Astrocyte of the spinal cord (primary cell): Measurements from ENCODE around the gene LIM2.

ENCODE experiments used
- DNase-seq: peaks from one replicate; pipeline ENCODE4 v3.0.0; 2011; ENCODE audit warnings: low read depth, low spot score
- H3K4me3 ChIP-seq: 2 replicates; pipeline ENCODE4 v1.5.1; 2011; ENCODE audit warnings: low read depth, mild to moderate bottlenecking, low read length, moderate library complexity
- in situ Hi-C: cut with HindIII; loops from 2 replicates; pipeline ENCODE4 v1.10.0; 2017; ENCODE audit warnings: low sequenced_read_pairs
- TF ChIP-seq, protein P1 (sequence below): IDR thresholded peaks from 2 replicates; pipeline ENCODE4 v1.5.1; 2012; ENCODE audit warnings: low read depth, mild to moderate bottlenecking, low read length, inconsistent platforms

LIM2 gene, protein sequence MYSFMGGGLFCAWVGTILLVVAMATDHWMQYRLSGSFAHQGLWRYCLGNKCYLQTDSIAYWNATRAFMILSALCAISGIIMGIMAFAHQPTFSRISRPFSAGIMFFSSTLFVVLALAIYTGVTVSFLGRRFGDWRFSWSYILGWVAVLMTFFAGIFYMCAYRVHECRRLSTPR

DNA sequence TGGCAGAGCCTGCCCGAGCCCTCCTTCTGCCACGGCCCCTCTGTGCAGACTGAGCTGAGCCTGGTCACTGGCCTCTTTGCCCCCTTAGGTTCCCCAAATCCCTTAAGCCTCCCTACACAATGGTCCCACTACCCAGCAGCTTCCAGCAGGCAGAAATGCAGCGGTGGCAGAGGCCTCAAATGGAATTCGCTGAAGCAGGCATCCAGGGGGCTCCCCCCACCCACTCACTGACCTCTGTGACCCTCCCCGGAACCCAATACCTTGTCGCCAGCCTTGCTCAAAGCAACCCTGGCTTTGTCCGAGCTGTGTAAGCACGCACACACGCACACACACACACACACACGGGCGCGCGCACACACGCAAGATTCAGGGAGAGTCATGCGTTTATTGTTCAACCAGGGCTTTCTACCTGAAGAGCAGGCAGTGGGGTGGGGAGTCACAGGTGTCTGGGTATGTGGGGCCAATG is at the start of gene LIM2:
LIM2 (minus strand) TSS at position 51 of the 466 bp plus-strand sequence. CDS start 531 bp downstream, outside the sequence.
- DNase-seq = no peak
- TF ChIP-seq, protein P1, sequence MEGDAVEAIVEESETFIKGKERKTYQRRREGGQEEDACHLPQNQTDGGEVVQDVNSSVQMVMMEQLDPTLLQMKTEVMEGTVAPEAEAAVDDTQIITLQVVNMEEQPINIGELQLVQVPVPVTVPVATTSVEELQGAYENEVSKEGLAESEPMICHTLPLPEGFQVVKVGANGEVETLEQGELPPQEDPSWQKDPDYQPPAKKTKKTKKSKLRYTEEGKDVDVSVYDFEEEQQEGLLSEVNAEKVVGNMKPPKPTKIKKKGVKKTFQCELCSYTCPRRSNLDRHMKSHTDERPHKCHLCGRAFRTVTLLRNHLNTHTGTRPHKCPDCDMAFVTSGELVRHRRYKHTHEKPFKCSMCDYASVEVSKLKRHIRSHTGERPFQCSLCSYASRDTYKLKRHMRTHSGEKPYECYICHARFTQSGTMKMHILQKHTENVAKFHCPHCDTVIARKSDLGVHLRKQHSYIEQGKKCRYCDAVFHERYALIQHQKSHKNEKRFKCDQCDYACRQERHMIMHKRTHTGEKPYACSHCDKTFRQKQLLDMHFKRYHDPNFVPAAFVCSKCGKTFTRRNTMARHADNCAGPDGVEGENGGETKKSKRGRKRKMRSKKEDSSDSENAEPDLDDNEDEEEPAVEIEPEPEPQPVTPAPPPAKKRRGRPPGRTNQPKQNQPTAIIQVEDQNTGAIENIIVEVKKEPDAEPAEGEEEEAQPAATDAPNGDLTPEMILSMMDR = no peak
- in situ Hi-C loops = no loop called here
- no peak within 1 kb of the TSS for H3K4me3 ChIP-seq

DNA sequence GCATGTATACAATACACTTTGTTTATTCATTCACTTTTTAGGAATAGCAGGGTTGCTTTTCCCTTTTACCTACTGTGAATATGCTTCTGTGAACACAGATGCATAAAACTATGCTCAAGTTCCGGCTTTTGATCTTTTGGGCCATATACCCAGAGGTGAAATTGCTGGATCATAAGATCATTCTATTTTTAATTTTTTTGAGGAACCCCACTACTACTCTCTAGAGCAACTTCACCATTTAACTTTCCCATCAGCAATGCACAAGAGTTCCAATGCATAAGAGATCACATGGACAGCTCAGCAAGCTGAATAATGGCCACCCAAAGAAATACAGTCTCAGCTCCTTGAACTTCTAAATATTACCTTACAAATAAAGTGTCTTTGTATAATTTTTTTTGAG is 46.7 kb upstream of the LIM2 start:
- no peak overlapping the region for H3K4me3 ChIP-seq
- no peak for DNase-seq
- TF ChIP-seq, protein P1 = no peak
- in situ Hi-C loops = no loop called here

DNA sequence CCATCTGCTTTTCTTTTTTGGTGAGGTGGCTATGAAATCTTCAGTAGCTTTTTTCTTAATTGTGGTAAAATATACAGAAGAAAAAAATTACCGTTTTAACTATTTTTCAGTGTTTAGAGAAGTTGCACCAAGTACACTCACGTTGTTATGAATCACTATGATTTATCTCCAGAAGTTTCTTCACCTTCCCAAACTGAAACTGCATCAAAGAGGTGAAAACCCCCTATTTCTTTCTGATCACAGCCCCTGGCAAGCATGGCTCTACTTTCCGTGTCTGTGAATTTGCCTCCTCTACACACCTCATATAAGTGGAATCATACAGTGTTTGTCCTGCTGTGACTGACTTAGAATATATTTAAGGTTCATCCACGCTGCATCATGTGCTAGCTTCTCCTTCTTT is 45.3 kb upstream of the LIM2 start:
- TF ChIP-seq, protein P1 = no peak
- in situ Hi-C loops = no loop called here

DNA sequence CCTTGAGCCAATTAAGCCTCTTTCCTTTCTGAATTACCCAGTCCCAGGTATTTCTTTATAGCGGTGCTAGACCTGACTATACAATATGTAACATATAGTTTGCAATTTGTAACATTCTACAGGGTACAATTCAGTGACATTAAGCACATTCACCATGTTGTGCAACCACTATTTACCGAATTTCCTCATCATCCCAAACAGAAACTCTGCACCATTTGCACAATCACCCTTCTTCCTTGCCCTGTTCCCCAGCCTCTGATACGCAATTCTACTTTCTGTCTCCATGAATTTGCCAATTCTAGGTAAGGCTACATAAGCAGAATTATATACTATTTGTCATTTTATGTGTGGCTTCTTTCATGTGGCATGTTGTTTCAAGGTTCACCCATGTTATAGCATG is 43.4 kb upstream of the LIM2 start:
- in situ Hi-C loops = no loop called here
- TF ChIP-seq, protein P1 = no peak
- DNase-seq = no peak
- no peak overlapping the region for H3K4me3 ChIP-seq

More for the DNA sequence above, 45.3 kb upstream of the LIM2 start:
- no peak for DNase-seq
- H3K4me3 ChIP-seq = no peak overlapping the region

DNA sequence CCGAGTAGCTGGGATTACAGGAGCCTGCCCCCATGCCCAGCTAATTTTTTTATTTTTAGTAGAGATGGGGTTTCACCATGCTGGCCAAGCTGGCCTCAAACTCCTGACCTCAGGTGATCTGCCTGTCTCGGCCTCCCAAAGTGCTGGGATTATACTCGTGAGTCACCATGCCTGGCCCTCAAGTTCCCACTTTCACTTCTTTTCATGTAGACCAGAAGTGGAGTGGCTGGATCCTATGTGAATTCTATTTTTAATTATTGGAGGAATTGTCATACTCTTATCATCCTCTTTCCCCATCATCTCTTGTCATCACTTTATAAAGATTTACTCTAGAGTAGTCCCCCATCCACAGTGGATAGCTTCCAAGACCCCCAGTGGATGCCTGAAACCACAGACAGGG is 42.4 kb upstream of the LIM2 start:
- H3K4me3 ChIP-seq = no peak overlapping the region
- no peak for DNase-seq
- TF ChIP-seq, protein P1 = no peak
- in situ Hi-C loops = no loop called here

DNA sequence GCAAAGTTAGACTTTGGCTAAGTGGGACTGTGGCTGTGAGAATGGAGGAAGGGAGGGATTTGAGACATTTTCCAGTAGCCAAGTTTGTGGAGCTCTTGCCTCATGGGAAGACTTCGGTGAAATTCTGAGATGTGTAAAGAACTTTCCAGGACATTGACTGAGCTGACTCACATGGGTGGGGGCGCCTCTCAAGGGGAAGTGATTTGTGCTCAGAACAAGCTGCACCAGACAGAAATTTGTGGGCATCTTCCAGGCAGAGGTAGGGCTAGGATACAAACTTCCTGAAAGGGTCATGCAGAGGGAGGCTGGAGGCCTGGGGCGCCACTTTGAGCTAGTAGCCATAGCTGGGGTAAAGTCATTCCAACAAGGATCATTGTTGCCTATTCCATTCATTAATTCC is 39.4 kb upstream of the LIM2 start:
- TF ChIP-seq, protein P1 = no peak
- in situ Hi-C loops = no loop called here

More for the DNA sequence above, 39.4 kb upstream of the LIM2 start:
- DNase-seq = no peak
- H3K4me3 ChIP-seq = no peak overlapping the region
